ENCODE measurements around the gene BRD1.

Gene BRD1

GRCh38 chr22:49752598-49753091 lies 75.0 kb downstream of the BRD1 start:
- TF ChIP-seq REST (IDR thresholded peaks at IDR 0.05; ENCODE audit: low read depth) (no peak), EGR1 (IDR thresholded peaks at IDR 0.05) (no peak), MAX (IDR thresholded peaks at IDR 0.05) (no peak), EP300 (IDR thresholded peaks at IDR 0.05; ENCODE audit: borderline replicate concordance) (no peak), CREB1 (IDR thresholded peaks at IDR 0.05; ENCODE audit: low read depth) (no peak), FOXM1 (IDR thresholded peaks at IDR 0.05; ENCODE audit: borderline replicate concordance, low read depth) (no peak), NFIC (IDR thresholded peaks at IDR 0.05) (no peak), TAF1 (IDR thresholded peaks at IDR 0.05; ENCODE audit: low read depth) (no peak), TCF12 (IDR thresholded peaks at IDR 0.05; ENCODE audit: low read depth) (no peak), CEBPB (IDR thresholded peaks at IDR 0.05) (no peak), ZBTB7A (IDR thresholded peaks at IDR 0.05; ENCODE audit: low read depth) (no peak), RAD21 (IDR thresholded peaks at IDR 0.05; ENCODE audit: low read depth) (no peak), YY1 (IDR thresholded peaks at IDR 0.05; ENCODE audit: low read depth) (no peak), TEAD4 (IDR thresholded peaks at IDR 0.05) (no peak)
- TF ChIP-seq, protein P1, sequence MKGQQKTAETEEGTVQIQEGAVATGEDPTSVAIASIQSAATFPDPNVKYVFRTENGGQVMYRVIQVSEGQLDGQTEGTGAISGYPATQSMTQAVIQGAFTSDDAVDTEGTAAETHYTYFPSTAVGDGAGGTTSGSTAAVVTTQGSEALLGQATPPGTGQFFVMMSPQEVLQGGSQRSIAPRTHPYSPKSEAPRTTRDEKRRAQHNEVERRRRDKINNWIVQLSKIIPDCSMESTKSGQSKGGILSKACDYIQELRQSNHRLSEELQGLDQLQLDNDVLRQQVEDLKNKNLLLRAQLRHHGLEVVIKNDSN (IDR thresholded peaks at IDR 0.05) = no peak

GRCh38 chr22:49751966-49752597 lies 75.6 kb downstream of the BRD1 start:
- no peak for TF ChIP-seq TAF1 (IDR thresholded peaks at IDR 0.05; ENCODE audit: low read depth)
- TF ChIP-seq EGR1 (IDR thresholded peaks at IDR 0.05) = no peak
- TF ChIP-seq REST (IDR thresholded peaks at IDR 0.05; ENCODE audit: low read depth) = no peak
- no peak for TF ChIP-seq TCF12 (IDR thresholded peaks at IDR 0.05; ENCODE audit: low read depth)
- TF ChIP-seq ZBTB7A (IDR thresholded peaks at IDR 0.05; ENCODE audit: low read depth) = no peak
- no peak for TF ChIP-seq EP300 (IDR thresholded peaks at IDR 0.05; ENCODE audit: borderline replicate concordance)
- TF ChIP-seq NFIC (IDR thresholded peaks at IDR 0.05) = no peak

DNA sequence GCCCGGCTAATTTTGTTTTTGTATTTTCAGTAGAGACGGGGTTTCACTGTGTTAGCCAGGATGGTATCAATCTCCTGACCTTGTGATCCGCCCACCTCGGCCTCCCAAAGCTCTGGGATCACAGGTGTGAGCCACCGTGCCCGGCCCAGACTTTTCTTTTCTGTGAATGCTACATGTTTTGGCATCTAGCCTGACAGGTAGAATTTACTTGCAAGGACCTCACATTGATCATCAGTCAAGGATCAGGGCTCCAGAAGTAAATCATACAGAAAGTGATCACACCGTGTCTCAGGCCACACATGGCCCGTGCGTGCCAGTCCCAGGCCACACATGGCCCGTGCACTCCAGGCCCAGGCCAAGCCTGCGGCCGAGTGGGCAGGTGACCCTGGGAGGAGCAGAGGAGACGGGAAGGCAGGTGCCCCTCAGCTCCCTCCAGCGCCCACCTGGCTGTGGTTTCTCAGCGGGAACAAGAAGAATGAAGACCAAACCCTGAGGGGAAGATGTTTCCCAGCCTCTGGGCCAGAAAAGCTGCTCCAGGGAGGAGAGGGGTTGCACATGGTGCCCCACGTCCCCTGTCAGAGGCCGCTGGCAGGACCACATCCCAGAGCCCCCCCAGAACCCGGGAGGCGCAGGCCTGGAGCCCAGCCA lies 76.2 kb downstream of the BRD1 start:
- TF ChIP-seq, protein P1 (IDR thresholded peaks at IDR 0.05) = no peak
- no peak for TF ChIP-seq EP300 (IDR thresholded peaks at IDR 0.05; ENCODE audit: borderline replicate concordance)
- no peak for TF ChIP-seq EGR1 (IDR thresholded peaks at IDR 0.05)
- TF ChIP-seq TCF12 (IDR thresholded peaks at IDR 0.05; ENCODE audit: low read depth) = no peak
- no peak for TF ChIP-seq TEAD4 (IDR thresholded peaks at IDR 0.05)
- no peak for TF ChIP-seq CEBPB (IDR thresholded peaks at IDR 0.05)

- TF ChIP-seq CEBPB (IDR thresholded peaks at IDR 0.05) (no peak), EP300 (IDR thresholded peaks at IDR 0.05; ENCODE audit: borderline replicate concordance) (no peak), TAF1 (IDR thresholded peaks at IDR 0.05; ENCODE audit: low read depth) (no peak)
These were observed 77.7 kb downstream of the BRD1 start for GRCh38 chr22:49749885-49750510.

DNA sequence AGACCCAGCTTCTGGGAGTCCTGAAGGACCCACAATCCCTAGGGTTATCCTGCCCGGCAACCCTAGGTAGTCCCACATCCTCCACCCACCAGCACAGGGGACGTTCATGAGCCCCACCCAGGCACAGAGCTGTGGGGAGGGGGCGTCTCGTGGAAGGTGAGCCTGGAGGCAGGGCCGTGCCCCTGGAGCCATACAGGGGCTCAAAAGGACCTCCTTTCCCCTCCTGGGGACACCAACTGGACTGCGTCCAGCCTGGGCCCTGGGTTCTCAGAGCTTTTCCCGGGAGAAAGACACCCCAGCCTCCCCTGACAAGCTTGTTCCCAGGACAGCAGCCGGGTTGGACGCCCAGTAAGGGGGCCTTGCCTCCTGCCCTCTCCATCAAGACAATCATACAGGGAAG lies 78.4 kb downstream of the BRD1 start:
- no peak for TF ChIP-seq NFIC (IDR thresholded peaks at IDR 0.05)
- TF ChIP-seq RAD21 (IDR thresholded peaks at IDR 0.05; ENCODE audit: low read depth) = no peak
- no peak for TF ChIP-seq FOXM1 (IDR thresholded peaks at IDR 0.05; ENCODE audit: borderline replicate concordance, low read depth)
- TF ChIP-seq EGR1 (IDR thresholded peaks at IDR 0.05) = no peak
- TF ChIP-seq TAF1 (IDR thresholded peaks at IDR 0.05; ENCODE audit: low read depth) = no peak
- TF ChIP-seq MAX (IDR thresholded peaks at IDR 0.05) = no peak
- TF ChIP-seq TCF12 (IDR thresholded peaks at IDR 0.05; ENCODE audit: low read depth) = no peak
- TF ChIP-seq ZBTB7A (IDR thresholded peaks at IDR 0.05; ENCODE audit: low read depth) = no peak
- no peak for TF ChIP-seq CREB1 (IDR thresholded peaks at IDR 0.05; ENCODE audit: low read depth)
- TF ChIP-seq REST (IDR thresholded peaks at IDR 0.05; ENCODE audit: low read depth) = no peak
- TF ChIP-seq YY1 (IDR thresholded peaks at IDR 0.05; ENCODE audit: low read depth) = no peak
- no peak for TF ChIP-seq CEBPB (IDR thresholded peaks at IDR 0.05)
- no peak for TF ChIP-seq EP300 (IDR thresholded peaks at IDR 0.05; ENCODE audit: borderline replicate concordance)
